GM12865 (cell line): ENCODE data around the gene TTC1.
"Not testable (repeated sequence)": the region's sequence is repeated elsewhere in the genome, so short reads cannot be mapped to it uniquely, and the experiment has no call there.

Experiments used
- DNase-seq: peaks from one replicate; pipeline ENCODE4 v3.0.0; 2010; ENCODE audit warnings: low read depth
- H3K4me3 ChIP-seq: 2 replicates; pipeline ENCODE4 v1.5.1; 2011; ENCODE audit warnings: mild to moderate bottlenecking, low read depth, low read length, control low read depth
- CTCF ChIP-seq: IDR thresholded peaks from 2 replicates; pipeline ENCODE4 v1.5.1; 2011; ENCODE audit warnings: low read length, control low read depth, low read depth, inconsistent platforms; ENCODE audit not compliant: insufficient read depth; ENCODE audit errors: missing control alignments

TTC1 gene

DNA sequence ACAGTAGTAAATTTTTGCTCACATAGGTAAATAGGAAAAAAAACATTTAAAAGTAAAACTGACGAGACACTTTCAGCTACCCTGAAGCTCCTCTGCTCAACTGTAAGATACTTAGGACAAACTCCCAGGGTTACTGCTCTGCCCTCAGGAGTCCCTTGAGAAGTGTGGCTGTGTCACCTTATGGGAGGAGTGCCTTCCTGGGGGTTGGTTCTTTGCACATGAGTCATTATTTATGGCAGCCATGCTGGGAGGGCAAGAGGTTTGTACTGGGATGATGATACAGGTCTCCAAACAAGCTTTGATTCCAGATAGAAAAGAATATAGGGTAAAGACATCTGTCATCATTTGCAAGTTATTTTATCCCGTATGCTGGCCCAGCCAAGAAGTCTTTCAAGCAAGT, 45.9 kb downstream of the TTC1 start:
- no peak overlapping the region for H3K4me3 ChIP-seq
- DNase-seq, result no peak
- TF ChIP-seq CTCF, result no peak

- TF ChIP-seq CTCF, result no peak
- no peak for DNase-seq
- H3K4me3 ChIP-seq, result no peak overlapping the region
These were observed 48.3 kb downstream of the TTC1 start for GRCh38 chr5:160057256-160057655.

DNA sequence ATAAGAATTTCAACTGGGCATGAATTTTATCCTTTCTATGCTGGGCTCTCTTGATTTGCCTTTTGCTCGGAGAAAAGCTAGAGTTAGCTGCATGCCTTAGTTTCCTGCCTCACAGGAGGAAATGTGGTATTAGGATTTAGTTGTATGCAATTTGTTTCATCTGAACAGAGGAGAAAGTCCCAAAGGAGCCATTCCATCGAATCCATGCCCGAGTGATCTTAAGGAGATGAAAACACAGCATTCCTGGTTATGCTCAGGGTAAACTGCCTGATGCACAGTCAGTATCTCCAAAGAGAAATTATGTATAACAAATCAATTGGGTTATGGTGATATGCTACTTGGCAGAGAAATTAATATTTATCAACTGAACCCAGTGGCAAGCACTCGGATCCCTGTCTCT, 51.1 kb downstream of the TTC1 start:
- H3K4me3 ChIP-seq, result no peak overlapping the region
- TF ChIP-seq CTCF, result no peak
- DNase-seq, result no peak

DNA sequence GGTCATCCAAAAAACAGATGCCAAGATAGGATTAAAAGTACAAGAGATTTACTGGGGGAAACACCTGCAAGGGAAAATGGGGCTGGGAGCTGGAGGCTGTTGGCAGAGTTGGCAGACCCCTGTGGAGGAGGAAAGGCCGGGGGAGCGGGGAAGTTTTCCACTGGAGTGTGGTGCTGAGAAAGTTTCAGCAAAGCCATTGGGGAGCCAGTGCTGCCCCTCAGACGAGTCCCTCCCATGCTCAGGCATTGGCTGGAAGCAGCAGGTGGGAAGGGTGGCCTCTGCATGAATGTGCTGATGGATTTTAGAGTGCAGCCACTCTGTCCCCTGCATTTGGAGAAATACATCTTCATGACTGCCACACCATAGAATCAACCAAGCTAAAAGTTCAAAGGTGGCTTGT, 52.8 kb downstream of the TTC1 start:
- DNase-seq, result no peak
- TF ChIP-seq CTCF, result no peak
- H3K4me3 ChIP-seq, result no peak overlapping the region

GRCh38 chr5:160064417-160064810, 55.5 kb downstream of the TTC1 start:
- no peak for TF ChIP-seq CTCF
- no peak for DNase-seq
- H3K4me3 ChIP-seq, result no peak overlapping the region

DNA sequence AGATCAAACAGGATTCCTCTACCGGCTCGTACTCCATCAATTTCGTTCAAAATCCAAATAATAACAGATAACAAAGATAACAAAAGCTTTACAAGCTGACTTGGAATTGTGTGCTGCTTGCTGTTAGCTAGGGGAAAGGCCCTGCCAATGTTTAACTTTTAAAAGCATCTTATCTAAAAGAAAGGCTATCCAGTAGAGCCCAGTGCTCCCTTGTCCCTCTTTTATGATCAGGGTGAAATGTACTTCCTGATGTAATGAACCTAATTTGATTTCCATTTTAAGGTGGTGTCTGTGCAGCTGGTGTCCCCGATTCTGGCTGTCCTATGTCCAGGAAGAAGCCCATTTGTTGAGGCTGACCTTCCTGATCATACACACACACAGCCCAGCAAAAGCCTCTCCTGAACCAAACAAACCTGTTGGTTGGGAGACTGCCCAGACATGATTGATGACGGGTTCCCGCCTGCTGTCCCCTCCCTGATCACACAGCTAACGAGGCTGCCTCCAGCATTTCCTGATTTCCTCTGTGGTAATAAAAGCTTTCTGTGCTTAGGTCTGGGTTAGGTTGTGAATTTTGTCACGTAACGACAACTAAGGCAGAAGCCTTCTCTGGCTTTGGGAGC, 56.2 kb downstream of the TTC1 start:
- no peak for DNase-seq
- no peak overlapping the region for H3K4me3 ChIP-seq
- TF ChIP-seq CTCF, result no peak

- not testable (repeated sequence) for H3K4me3 ChIP-seq, DNase-seq
These were observed 60.2 kb downstream of the TTC1 start for GRCh38 chr5:160069120-160069519.
